ENCODE results near the gene DRD3.

DNA sequence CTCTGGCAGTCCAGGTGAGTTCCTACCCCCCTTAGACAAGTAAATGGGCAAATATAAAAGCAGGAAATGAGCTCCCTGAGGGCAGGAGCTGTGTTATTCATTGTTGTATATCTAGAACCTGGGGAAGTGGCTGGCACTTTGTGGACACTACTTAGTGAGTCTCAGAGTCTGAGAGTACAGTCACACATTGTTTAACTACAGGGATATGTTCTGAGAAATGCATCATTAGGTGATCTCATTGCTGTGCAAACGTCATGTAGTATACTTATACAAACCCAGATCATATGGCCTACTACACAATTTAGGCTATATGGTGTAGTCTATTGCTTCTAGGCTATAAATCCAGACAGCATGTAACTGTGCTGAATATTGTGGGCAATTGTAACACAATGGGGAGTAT, 52.4 kb downstream of the DRD3 start:
- TF ChIP-seq, protein P1, sequence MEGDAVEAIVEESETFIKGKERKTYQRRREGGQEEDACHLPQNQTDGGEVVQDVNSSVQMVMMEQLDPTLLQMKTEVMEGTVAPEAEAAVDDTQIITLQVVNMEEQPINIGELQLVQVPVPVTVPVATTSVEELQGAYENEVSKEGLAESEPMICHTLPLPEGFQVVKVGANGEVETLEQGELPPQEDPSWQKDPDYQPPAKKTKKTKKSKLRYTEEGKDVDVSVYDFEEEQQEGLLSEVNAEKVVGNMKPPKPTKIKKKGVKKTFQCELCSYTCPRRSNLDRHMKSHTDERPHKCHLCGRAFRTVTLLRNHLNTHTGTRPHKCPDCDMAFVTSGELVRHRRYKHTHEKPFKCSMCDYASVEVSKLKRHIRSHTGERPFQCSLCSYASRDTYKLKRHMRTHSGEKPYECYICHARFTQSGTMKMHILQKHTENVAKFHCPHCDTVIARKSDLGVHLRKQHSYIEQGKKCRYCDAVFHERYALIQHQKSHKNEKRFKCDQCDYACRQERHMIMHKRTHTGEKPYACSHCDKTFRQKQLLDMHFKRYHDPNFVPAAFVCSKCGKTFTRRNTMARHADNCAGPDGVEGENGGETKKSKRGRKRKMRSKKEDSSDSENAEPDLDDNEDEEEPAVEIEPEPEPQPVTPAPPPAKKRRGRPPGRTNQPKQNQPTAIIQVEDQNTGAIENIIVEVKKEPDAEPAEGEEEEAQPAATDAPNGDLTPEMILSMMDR (IDR thresholded peaks at IDR 0.05; ENCODE audit: poor library complexity, severe bottlenecking) = no peak
- no peak for TF ChIP-seq POLR2AphosphoS5 (IDR thresholded peaks at IDR 0.05)
- TF ChIP-seq EZH2 (IDR thresholded peaks at IDR 0.05; ENCODE audit: borderline replicate concordance, insufficient read depth, low read length, poor library complexity, severe bottlenecking) = no peak
- no peak for TF ChIP-seq EP300 (conservative IDR thresholded peaks at IDR 0.05; ENCODE audit: poor library complexity, severe bottlenecking)
- no peak for TF ChIP-seq MXI1 (conservative IDR thresholded peaks at IDR 0.05; ENCODE audit: poor library complexity, severe bottlenecking)
- no peak for TF ChIP-seq TAF1 (IDR thresholded peaks at IDR 0.05; ENCODE audit: low read depth)
- TF ChIP-seq, protein P2, sequence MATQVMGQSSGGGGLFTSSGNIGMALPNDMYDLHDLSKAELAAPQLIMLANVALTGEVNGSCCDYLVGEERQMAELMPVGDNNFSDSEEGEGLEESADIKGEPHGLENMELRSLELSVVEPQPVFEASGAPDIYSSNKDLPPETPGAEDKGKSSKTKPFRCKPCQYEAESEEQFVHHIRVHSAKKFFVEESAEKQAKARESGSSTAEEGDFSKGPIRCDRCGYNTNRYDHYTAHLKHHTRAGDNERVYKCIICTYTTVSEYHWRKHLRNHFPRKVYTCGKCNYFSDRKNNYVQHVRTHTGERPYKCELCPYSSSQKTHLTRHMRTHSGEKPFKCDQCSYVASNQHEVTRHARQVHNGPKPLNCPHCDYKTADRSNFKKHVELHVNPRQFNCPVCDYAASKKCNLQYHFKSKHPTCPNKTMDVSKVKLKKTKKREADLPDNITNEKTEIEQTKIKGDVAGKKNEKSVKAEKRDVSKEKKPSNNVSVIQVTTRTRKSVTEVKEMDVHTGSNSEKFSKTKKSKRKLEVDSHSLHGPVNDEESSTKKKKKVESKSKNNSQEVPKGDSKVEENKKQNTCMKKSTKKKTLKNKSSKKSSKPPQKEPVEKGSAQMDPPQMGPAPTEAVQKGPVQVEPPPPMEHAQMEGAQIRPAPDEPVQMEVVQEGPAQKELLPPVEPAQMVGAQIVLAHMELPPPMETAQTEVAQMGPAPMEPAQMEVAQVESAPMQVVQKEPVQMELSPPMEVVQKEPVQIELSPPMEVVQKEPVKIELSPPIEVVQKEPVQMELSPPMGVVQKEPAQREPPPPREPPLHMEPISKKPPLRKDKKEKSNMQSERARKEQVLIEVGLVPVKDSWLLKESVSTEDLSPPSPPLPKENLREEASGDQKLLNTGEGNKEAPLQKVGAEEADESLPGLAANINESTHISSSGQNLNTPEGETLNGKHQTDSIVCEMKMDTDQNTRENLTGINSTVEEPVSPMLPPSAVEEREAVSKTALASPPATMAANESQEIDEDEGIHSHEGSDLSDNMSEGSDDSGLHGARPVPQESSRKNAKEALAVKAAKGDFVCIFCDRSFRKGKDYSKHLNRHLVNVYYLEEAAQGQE (IDR thresholded peaks at IDR 0.05; ENCODE audit: borderline replicate concordance) = no peak
